Cortex of kidney (tissue), 1 donor: ENCODE measurements around the gene HNRNPF.
"Not testable (repeated sequence)": the region's sequence is repeated elsewhere in the genome, so short reads cannot be mapped to it uniquely, and the experiment has no call there.

Source experiments
- DNase-seq: peaks from one replicate; lab custom pipeline; 2025; lab: John Stamatoyannopoulos, UW

Gene HNRNPF

DNA sequence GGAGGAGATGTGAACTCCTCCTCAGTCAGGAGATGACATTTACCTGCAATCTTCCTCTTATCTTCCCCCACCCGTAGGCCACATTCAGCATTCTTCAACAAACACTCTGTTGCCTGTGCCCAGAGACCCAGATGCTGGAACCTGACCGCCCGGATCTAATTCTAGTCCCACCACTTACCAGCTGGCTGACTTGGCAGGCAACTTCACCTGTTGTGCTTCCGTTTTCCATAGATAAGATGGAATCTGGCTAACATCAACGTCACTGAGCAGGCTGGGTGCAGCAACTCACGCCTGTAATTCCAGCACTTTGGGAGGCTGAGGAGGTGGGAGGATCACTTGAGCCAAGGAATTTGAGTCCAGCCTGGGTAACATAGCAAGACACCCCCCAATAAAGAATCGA, 58.8 kb downstream of the HNRNPF start:
- no peak for DNase-seq

DNA sequence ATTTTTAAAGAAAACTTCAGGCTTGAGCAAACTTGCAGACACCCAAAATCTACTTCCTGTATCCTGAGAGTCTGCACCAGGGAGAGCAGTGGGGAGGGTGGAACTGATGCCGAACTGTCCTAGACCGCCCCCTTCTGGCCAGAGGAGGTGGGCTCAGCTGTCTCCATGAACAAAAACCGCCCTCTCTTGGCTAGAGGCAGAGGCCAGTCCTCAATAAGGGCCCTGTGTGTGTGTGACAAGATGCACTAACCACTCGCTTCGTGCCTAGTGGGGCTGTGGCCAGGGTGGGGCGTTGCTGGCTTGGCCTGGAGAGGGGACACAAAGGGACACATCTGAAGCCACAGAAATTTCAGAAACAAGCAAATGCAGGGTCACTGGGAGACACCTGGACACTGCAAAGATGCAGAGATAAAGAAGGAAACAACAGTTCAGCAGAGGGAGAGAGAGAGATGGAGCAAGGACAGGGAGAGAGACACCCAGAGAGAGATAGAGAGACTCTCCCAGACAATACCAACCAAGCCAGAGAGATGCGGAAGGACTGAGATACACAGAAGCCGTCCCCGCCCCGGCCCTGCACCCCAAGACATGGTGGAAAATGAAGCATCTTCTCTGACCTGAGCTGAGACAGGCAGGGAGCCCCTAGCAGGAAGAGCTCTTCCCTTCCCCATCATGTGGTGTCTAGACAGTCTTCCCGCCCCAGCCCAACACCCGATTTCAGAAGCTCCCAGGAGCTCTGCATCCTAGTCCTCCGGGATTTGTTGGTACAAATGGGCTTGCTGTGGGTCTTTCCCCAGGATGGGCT, 60.3 kb downstream of the HNRNPF start:
- DNase-seq = no peak

- no peak for DNase-seq
These were observed 61.0 kb downstream of the HNRNPF start for GRCh38 chr10:43347997-43348396.

DNA sequence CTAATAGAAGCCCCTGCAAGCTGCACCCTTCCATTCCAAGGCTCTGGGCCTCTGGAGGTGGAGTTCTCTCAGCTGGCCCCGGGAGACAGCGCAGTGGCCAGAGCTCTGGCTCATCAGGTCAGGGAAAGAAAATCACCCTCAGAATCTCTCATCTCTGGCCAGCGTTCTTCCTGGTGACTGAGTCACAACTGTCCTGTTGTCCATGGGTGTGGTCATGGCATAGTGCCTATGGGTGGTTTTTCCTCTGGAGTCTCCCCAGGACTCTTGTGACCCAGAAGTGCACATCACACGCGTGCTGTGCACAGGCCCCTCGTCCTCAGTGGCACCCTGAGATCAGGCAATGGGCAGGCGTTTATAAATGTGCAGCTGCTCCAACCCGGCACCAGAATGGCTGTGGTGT, 64.9 kb downstream of the HNRNPF start:
- DNase-seq = no peak

GRCh38 chr10:43343126-43343525, 65.9 kb downstream of the HNRNPF start:
- DNase-seq = no peak

- no peak for DNase-seq
These were observed 66.5 kb downstream of the HNRNPF start for GRCh38 chr10:43342279-43343125.

DNA sequence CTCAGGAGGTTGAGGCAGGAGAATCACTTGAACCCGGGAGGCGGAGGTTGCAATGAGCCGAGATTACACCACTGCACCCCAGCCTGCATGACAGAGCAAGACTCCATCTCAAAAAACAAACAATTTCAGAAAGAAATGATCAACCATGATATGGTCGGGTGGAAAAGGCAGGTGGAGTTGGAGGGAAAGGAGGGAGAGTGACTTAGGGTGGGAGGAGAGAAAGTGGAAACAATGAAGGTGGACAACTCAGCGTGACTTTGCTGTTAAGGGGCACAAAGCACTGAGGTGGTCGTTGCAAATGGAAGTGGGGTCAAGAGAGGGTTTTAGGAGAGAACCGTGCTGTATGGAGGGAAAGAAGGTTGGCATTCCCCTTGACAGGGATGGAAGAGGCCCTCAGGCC, 67.5 kb downstream of the HNRNPF start:
- no peak for DNase-seq

DNA sequence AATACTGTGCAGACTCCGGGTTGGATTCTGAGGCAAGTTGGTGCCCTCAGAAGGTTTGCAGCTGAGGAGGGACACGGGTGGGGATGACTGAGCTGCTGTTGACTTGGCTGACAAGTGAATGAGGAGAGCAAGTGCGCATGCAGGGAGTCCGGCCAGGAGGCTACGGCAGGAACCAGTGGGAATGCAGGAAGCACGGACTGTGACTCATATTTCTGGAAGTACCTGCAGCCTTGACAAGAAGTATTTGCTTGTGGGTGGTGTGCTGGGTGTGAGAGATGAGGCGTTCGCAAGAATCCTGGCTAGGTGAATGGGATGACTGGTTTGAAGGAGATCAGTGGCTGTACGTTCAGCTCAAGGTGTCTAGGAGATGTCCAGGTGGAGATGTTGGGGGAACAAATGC, 68.4 kb downstream of the HNRNPF start:
- DNase-seq = no peak

- no peak for DNase-seq
These were observed 68.9 kb downstream of the HNRNPF start for GRCh38 chr10:43340101-43340500.

GRCh38 chr10:43339136-43339535, 69.8 kb downstream of the HNRNPF start:
- no peak for DNase-seq

DNA sequence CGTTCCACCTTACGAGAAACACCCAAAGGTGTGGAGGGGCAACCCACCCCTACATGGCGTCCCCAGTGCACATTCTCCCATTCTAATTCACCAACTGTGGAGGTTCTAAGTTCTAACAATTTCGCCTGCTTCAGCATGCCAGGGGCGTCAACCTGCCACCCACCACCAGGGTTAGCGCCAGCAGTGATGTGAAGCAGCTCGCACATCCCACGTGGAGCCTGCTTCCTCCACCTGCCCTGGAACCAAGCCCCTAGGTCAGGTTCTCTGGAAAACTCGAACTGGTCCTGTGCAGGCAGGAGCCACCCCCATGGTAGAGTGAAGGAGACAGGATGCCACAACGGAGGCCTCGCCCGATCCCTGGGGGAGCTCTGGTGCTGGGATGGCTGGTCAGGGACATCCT, 70.9 kb downstream of the HNRNPF start:
- DNase-seq = no peak

DNA sequence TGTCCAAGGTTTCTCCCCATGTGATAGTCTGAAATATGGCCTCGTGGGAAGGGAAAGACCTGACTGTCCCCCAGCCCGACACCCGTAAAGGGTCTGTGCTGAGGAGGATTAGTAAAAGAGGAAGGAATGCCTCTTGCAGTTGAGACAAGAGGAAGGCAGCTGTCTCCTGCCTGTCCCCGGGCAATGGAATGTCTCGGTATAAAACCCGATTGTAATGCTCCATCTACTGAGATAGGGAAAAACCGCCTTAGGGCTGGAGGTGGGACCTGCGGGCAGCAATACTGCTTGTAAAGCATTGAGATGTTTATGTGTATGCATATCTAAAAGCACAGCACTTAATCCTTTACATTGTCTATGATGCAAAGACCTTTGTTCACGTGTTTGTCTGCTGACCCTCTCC, 71.5 kb downstream of the HNRNPF start:
- DNase-seq = not testable (repeated sequence)

- no peak for DNase-seq
These were observed 72.2 kb downstream of the HNRNPF start for GRCh38 chr10:43336641-43337318.

DNA sequence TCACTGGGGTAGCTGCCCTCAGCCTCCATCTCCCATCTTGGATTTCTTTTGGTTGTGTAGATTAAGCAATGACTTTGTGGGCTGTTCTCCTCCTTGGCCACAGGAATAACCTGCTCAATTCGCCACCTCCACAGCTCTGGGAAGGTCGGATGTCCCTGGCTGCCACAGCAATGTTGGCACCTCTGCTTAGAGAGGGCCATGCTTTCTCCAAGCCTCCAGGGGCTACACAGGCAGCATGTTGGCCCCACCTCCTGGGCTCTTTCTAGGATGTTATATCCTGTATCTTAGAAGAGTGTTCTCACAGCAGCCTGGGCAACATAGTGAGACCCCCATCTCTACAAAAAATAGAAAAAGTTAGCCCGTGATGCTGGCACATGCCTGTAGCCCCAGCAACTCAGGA, 72.9 kb downstream of the HNRNPF start:
- DNase-seq = no peak
